ENCODE measurements around the gene NELFB.

DNA sequence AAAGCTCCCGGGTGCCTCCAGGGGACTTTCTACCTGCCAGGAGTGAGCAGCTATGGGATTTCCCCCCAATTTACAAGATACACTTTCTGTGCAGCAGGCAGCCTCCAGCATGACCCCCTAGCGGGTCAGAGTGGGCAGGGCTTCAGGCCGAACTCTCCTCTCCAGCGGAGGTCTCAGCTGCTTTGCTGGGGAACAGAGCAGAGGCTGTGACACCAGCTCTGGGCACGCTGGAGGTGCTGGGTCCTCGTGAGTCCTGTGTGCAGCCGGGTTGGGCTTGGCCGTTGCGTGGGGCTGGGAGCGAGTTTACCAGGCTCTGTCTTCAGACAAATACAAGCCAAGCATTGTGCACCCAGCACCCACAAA, 44.1 kb downstream of the NELFB start:
- TF ChIP-seq, protein P1, sequence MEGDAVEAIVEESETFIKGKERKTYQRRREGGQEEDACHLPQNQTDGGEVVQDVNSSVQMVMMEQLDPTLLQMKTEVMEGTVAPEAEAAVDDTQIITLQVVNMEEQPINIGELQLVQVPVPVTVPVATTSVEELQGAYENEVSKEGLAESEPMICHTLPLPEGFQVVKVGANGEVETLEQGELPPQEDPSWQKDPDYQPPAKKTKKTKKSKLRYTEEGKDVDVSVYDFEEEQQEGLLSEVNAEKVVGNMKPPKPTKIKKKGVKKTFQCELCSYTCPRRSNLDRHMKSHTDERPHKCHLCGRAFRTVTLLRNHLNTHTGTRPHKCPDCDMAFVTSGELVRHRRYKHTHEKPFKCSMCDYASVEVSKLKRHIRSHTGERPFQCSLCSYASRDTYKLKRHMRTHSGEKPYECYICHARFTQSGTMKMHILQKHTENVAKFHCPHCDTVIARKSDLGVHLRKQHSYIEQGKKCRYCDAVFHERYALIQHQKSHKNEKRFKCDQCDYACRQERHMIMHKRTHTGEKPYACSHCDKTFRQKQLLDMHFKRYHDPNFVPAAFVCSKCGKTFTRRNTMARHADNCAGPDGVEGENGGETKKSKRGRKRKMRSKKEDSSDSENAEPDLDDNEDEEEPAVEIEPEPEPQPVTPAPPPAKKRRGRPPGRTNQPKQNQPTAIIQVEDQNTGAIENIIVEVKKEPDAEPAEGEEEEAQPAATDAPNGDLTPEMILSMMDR (IDR thresholded peaks at IDR 0.05; ENCODE audit: low read depth, low read length) = no peak
- no peak for TF ChIP-seq POLR2A (IDR thresholded peaks at IDR 0.05; ENCODE audit: extremely low read depth, insufficient read length)
